GM19023 (cell line): ENCODE results near the gene NLGN3.

ENCODE experiments used
- ATAC-seq: cut with Tn5 transposase; IDR thresholded peaks from one replicate; pipeline ENCODE4 v1.9.1; 2021; ENCODE audit warnings: mild to moderate bottlenecking, moderate library complexity; ENCODE audit not compliant: unreplicated experiment

Gene NLGN3

DNA sequence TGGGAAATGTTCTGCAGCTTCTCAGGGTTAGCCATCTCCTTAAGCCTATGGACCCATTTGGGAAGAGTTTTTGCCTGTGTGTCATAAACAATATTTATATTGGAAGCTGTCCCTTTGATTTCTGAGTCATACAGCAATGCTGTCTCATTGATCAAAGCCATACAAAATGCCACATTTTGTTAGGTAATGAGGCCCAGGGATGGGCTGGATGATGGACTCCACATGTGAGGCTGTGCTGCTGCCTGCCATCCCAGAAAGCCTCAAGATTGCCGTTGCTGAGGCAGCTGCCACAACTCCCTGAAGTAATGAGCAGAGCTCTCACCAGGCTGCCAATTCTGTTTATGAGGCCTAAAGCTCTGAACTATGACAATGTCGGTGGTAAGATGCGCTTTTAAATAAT lies 66.2 kb downstream of the NLGN3 start:
- ATAC-seq = no peak

DNA sequence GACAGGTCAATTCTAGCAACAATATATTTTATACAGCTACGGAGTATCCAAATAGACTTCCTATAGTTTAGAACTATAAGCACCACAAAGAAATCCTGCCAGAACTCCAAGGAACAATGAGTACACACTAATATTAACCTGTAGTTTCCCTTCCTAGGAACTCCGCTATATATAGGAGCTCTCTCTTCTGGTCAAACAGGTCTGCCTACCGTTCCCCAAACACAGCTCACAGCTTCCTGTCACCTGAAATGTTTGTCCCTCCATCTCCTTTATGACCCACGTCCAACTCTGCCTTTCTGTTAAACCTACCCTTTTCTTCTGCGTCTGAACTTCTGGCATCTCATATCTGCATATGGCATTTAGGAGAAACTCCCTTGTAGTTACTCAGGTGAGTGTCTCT lies 67.9 kb downstream of the NLGN3 start:
- ATAC-seq = no peak

DNA sequence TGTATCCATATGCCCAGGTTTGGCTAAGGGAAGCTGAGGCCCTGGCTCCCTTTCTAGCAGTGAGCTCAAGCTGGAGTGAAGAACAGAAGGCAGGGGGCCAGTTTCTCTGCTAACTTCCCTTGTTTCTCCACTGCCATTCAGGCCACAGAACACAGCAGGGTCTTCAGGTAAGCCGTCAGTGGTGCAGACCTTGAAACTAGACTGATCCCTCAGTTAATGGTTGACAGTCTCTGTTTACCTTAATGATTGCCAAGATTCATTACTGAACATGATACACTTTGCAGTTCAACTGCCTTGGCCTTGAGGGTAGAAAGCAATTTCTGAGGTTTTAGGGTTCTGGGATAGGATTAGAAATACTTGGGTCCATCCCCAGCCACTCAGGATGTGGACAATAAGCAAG lies 69.5 kb downstream of the NLGN3 start:
- no peak for ATAC-seq

DNA sequence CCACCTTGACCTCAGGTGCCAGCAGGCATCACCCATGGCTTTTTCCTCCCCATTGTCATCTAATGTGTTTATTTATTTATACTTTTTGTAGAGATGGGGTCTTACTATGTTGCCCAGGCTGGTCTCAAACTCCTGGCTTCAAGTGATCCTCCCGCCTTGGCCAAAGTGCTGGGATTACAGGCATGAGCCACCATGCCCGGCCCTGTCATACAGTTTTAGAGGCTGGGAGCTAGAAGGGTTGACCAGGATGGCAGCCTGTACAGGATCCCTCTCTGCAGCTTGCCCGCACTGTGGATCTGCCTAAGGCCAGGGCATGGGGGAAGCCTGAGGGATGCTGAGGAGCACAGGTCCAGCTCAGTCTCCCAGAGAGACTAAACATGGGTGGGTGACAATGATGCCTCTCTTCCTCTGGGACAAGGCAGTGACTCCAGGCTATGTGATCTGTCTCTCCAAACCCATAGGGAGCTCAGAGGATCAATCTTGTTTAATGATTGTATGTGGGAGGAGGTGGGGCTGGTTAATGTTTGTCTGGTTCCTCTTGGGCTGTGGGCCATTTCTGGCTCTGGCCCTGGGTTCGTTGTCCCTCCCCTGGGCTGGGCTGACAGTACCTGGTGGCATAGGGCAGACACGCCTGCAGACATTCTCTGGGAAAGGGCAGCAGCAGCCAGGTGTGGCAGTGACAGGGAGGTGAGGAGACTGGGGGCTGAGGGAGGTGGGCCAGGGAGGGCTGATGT lies 70.1 kb downstream of the NLGN3 start:
- no peak for ATAC-seq

DNA sequence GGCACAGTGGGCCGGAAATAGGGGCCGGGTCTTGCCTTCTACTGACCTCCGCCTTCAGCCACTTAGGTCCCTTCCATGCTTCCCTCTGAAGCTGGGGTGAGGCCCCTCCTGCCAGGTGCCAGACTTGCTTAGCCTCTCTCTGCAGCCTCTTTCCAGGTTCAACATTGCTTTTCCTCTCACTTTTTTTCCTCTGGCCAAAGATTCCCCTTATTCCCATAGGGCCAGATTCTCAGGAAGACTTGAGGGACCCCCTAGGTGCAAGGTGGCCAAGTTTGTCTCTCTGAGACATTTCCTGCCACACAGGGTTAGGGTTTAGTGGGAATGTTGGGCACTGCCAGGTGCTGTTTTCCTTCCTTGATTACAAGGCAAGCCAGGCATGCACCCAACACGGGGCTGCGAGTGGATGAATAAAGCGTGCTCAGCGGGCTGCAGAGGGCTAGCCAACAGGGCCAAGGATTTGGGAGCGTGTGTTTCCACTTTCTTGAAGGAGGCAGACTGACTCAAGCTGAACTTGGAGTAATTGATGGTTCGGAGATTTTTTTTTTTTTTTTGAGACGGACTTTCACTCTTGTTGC lies 70.8 kb downstream of the NLGN3 start:
- no peak for ATAC-seq

DNA sequence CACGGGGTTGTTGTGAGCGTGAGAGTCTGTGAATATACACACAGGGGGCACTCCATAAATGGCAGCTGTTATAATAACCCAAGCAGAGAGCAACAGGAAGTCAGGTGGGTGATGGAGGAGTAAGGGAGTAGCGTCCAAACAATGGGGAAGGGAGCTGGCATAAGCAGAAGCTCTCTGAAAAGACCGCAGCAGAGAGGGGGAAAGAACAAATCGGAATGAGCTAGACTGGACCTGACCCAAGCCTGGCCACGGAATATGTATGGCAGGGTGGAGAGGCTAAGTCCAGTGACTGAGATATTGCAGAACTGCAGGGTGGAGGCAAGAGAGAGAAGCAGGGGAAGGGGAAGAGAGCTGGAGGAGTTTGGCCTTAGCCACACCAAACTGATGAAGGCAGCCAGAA lies 71.8 kb downstream of the NLGN3 start:
- no peak for ATAC-seq

DNA sequence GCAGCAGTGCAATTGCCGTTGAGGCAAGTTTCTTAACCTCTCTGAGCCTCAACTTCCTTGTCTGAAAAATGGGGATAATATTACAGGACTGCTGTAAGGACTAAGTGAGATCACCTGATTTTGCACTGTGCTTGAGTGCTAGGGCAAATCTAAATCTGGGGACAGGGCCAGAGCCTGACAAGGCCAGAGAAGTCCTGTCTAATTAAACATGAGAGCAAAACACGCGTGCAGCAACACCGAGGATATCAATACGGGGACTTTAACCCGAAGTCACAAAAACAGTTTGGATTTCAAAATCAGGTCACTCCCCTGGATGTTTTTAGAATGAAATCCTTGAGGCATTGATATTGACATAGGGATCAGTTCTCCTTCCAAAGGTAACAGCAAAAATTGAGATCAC lies 72.7 kb downstream of the NLGN3 start:
- ATAC-seq = no peak
